ENCODE measurements around the gene NPHP4. TPM values are rescaled to one million over a fixed set of nuclear protein-coding genes. Genes with fewer than 3 reads are reported as not detected.

Gene NPHP4
- polyA plus RNA-seq, 2 of the 4 experiments (the other 2 are of a cell fraction) = 2.9 to 5.1 TPM

DNA sequence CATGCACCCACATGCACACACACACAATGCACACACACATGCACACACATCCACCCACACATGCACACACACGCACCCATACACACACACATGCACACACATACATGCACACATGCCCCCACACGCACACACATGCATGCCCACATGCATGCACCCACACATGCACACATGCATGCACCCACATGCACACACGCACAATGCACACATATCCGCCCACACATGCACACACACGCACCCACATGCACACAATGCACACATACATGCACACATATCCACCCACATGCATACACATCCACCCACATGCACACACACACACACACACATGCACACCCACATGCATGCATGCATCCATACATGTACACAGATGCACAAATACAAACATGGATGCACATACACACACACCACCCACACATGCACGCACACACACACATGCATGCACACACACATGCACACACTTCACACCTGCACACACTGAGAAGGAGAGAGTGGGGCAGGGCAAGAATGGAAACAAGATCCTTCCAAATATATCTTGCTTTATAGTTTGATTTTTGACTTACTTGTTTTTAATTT lies 123.2 kb downstream of the NPHP4 start (continued):
- no peak for TF ChIP-seq HOXB13 (CRISPR knock-in tag; IDR thresholded peaks at IDR 0.05; ENCODE audit: low read depth)
- TF ChIP-seq NFE2L2 (conservative IDR thresholded peaks at IDR 0.05; ENCODE audit: low read length) = no peak
- TF ChIP-seq BHLHE40 (IDR thresholded peaks at IDR 0.05; ENCODE audit: low read depth, low read length) = no peak
- no peak for TF ChIP-seq SREBF2 (IDR thresholded peaks at IDR 0.05)
- TF ChIP-seq ZNF302 (CRISPR knock-in tag; IDR thresholded peaks at IDR 0.05) = no peak

DNA sequence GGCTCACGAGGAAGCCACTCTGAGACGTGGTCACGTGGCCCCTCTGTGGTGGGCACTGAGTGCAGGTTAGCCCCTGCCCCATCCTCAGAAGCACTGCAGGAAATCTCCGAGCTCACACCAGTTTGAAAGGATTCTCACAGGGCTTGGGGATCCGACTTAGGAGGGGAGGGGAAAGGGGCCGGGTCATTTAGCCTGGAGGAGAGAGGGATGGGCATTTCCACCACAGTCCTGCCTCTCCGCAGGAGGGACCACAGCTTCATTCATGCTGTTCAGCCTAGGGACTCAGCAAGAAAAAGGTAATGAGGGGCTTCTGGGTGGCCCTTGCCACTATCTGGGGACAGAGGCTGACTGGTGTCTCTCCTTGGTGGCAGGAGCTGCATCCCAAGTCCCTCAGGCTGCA lies 126.5 kb downstream of the NPHP4 start:
- ChIA-PET POLR2A (no interaction called here), CTCF (no interaction called here)
- FAIRE-seq (no peak), ATAC-seq (no peak), DNase-seq (ENCODE audit: low read depth in 1 of 2, low spot score in 1 of 2) (no peak)
- H3K4me1 ChIP-seq = no peaks in the 10 kb centered on the region
- TF ChIP-seq FOSL2 (IDR thresholded peaks at IDR 0.05) (no peak), FOSL2 (CRISPR knock-in tag; IDR thresholded peaks at IDR 0.05) (no peak), RNF2 (IDR thresholded peaks at IDR 0.05; ENCODE audit: borderline replicate concordance, low read depth) (no peak), ESRRA (IDR thresholded peaks at IDR 0.05; ENCODE audit: borderline replicate concordance, low read length) (no peak), NPAS2 (CRISPR knock-in tag; IDR thresholded peaks at IDR 0.05; ENCODE audit: borderline replicate concordance) (no peak), ZFP36 (IDR thresholded peaks at IDR 0.05; ENCODE audit: borderline replicate concordance, partially characterized antibody) (no peak), HOXB5 (CRISPR knock-in tag; IDR thresholded peaks at IDR 0.05) (no peak), ZC3H11A (IDR thresholded peaks at IDR 0.05) (no peak), ZSCAN20 (CRISPR knock-in tag; IDR thresholded peaks at IDR 0.05) (no peak), CEBPB (IDR thresholded peaks at IDR 0.05) (no peak), FOXS1 (CRISPR knock-in tag; IDR thresholded peaks at IDR 0.05) (no peak), JUN (IDR thresholded peaks at IDR 0.05) (no peak), MAZ (IDR thresholded peaks at IDR 0.05; ENCODE audit: borderline replicate concordance, low read depth, low read length) (no peak), HDAC2 (IDR thresholded peaks at IDR 0.05) (no peak), NR3C1 (IDR thresholded peaks at IDR 0.05) (no peak), EHMT2 (IDR thresholded peaks at IDR 0.05; ENCODE audit: low read depth) (no peak), EHF (CRISPR knock-in tag; IDR thresholded peaks at IDR 0.05) (no peak)
- TF ChIP-seq, protein P1, sequence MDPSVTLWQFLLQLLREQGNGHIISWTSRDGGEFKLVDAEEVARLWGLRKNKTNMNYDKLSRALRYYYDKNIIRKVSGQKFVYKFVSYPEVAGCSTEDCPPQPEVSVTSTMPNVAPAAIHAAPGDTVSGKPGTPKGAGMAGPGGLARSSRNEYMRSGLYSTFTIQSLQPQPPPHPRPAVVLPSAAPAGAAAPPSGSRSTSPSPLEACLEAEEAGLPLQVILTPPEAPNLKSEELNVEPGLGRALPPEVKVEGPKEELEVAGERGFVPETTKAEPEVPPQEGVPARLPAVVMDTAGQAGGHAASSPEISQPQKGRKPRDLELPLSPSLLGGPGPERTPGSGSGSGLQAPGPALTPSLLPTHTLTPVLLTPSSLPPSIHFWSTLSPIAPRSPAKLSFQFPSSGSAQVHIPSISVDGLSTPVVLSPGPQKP (IDR thresholded peaks at IDR 0.05; ENCODE audit: low read depth, low read length) = no peak
- WGBS (ENCODE audit: missing lambda C conversion rate) = 87% methylated on average over 6 of the region's 7 CpGs
- H3K4me3 ChIP-seq = no peak overlapping the region
- no peak overlapping the region for H3K4me2 ChIP-seq
- no peaks in the 10 kb centered on the region for H3K9me3 ChIP-seq
- H3K27ac ChIP-seq = no peak overlapping the region

DNA sequence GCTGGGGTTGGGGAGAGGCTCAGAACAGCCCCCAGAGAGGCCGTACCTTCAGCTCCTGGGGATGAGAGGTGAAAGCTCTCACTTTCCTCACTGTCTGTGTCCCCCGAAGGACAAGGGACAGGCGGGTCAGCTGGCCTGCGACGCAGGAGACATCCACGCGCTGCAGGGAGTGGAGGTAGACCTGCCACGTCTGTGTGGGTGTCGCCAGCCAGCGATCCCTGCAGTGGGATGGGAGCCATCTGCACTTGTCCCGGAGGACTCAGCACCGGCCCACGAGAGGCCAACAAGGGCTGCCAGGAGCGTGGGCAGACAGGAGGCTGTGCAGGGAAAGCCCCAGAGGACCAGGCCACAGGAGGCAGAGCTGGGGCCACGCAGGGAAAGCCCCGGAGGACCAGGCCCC lies 127.2 kb downstream of the NPHP4 start:
- FAIRE-seq = no peak
- no peak for ATAC-seq
- CTCF ChIA-PET = no interaction called here
- POLR2A ChIA-PET = no interaction called here
- DNase-seq (ENCODE audit: low read depth in 1 of 2, low spot score in 1 of 2) = no peak
- no peak for TF ChIP-seq ZFP36 (IDR thresholded peaks at IDR 0.05; ENCODE audit: borderline replicate concordance, partially characterized antibody)
- TF ChIP-seq SREBF2 (IDR thresholded peaks at IDR 0.05) = no peak
- no peak for TF ChIP-seq HOXA7 (CRISPR knock-in tag; IDR thresholded peaks at IDR 0.05)
- TF ChIP-seq EHF (CRISPR knock-in tag; IDR thresholded peaks at IDR 0.05) = no peak
- TF ChIP-seq RAD21 (conservative IDR thresholded peaks at IDR 0.05 in 1 of 2, IDR thresholded peaks at IDR 0.05 in 1 of 2) = no peak
- Histone ChIP-seq H3K4me1 (no peaks in the 10 kb centered on the region), H3K9me3 (no peaks in the 10 kb centered on the region), H3K27ac (no peak overlapping the region), H3K4me3 (no peak overlapping the region), H3K4me2 (no peak overlapping the region)
- WGBS (ENCODE audit: missing lambda C conversion rate) = 86% methylated on average over 12 of the region's 16 CpGs
